Astrocyte (in vitro differentiated cells and primary cell): Measurements from ENCODE around the gene NPM3. TPM values are rescaled to one million over a fixed set of nuclear protein-coding genes. Genes with fewer than 3 reads are reported as not detected.

Experiments used
- DNase-seq: peaks from one replicate; pipeline ENCODE4 v3.0.0-alpha.2; 2010; ENCODE audit warnings: low read depth
- FAIRE-seq: peaks from 2 replicates; lab custom pipeline; 2011; peaks lifted over from hg19 to GRCh38; lab: Jason Lieb, UNC
- H2AFZ ChIP-seq: 2 replicates; pipeline ENCODE4 v1.6.0; 2012; ENCODE audit warnings: low read depth, low read length, inconsistent platforms
- H3K27ac ChIP-seq: 2 replicates; pipeline ENCODE4 v1.5.1; 2011; ENCODE audit warnings: low read depth, low read length, inconsistent platforms
- H3K27me3 ChIP-seq: 2 replicates; pipeline ENCODE4 v1.6.0; 2011; ENCODE audit warnings: low read length, inconsistent platforms; ENCODE audit not compliant: insufficient read depth
- H3K36me3 ChIP-seq: 2 replicates; pipeline ENCODE4 v1.5.1; 2011; ENCODE audit warnings: low read length, inconsistent platforms; ENCODE audit not compliant: insufficient read depth
- H3K4me1 ChIP-seq: 2 replicates; pipeline ENCODE4 v1.5.1; 2011; ENCODE audit warnings: low read length, inconsistent platforms; ENCODE audit not compliant: insufficient read depth
- H3K4me2 ChIP-seq: 2 replicates; pipeline ENCODE4 v1.6.0; 2012; ENCODE audit warnings: low read length, inconsistent platforms
- H3K4me3 ChIP-seq: 2 replicates; pipeline ENCODE4 v1.5.1; 2011; ENCODE audit warnings: low read depth, mild to moderate bottlenecking, low read length, inconsistent platforms; ENCODE audit not compliant: insufficient read depth
- H3K79me2 ChIP-seq: 2 replicates; pipeline ENCODE4 v1.6.0; 2012; ENCODE audit warnings: mild to moderate bottlenecking, low read length, inconsistent platforms; ENCODE audit not compliant: insufficient read depth
- H3K9ac ChIP-seq: 2 replicates; pipeline ENCODE4 v1.6.0; 2012; ENCODE audit warnings: mild to moderate bottlenecking, low read length, inconsistent platforms
- H3K9me3 ChIP-seq: 2 replicates; pipeline ENCODE4 v1.5.1; 2012; ENCODE audit warnings: low read depth, mild to moderate bottlenecking, low read length, inconsistent platforms; ENCODE audit not compliant: insufficient read depth
- H4K20me1 ChIP-seq: 2 replicates; pipeline ENCODE4 v1.6.0; 2012; ENCODE audit warnings: low read length, inconsistent platforms; ENCODE audit not compliant: insufficient read depth
- H3K27ac Mint-ChIP-seq: one replicate; pipeline ENCODE4 v1.8.0; 2021; ENCODE audit warnings: mild to moderate bottlenecking, mixed read lengths; ENCODE audit not compliant: unreplicated experiment
- H3K27me3 Mint-ChIP-seq: one replicate; pipeline ENCODE4 v1.8.0; 2021; ENCODE audit warnings: low read depth, mixed read lengths; ENCODE audit not compliant: unreplicated experiment
- H3K36me3 Mint-ChIP-seq: one replicate; pipeline ENCODE4 v1.8.0; 2021; ENCODE audit warnings: low read depth, mixed read lengths; ENCODE audit not compliant: unreplicated experiment
- H3K4me1 Mint-ChIP-seq: one replicate; pipeline ENCODE4 v1.8.0; 2021; ENCODE audit warnings: low read depth, mixed read lengths; ENCODE audit not compliant: unreplicated experiment
- H3K4me3 Mint-ChIP-seq: one replicate; pipeline ENCODE4 v1.8.0; 2021; ENCODE audit warnings: mild to moderate bottlenecking, moderate library complexity, mixed read lengths; ENCODE audit not compliant: unreplicated experiment
- H3K9me3 Mint-ChIP-seq: one replicate; pipeline ENCODE4 v1.8.0; 2021; ENCODE audit warnings: mild to moderate bottlenecking, mixed read lengths; ENCODE audit not compliant: unreplicated experiment
- CTCF ChIP-seq: IDR thresholded peaks from 2 replicates; pipeline ENCODE4 v1.5.1; 2011; ENCODE audit warnings: low read depth, mild to moderate bottlenecking, inconsistent platforms, low read length, moderate library complexity; ENCODE audit not compliant: insufficient read depth
- EZH2 ChIP-seq: IDR thresholded peaks from 2 replicates; pipeline ENCODE4 v1.6.1; 2012; ENCODE audit warnings: mild to moderate bottlenecking, low read length, inconsistent platforms; ENCODE audit not compliant: insufficient read depth
- total RNA-seq: library from RNA; stranded (reverse); gene quantifications from 2 replicates; pipeline ENCODE4 v1.2.1, GENCODE V29; 2021

Gene NPM3
- total RNA-seq, 1 donor from 2014 or later, result 40.7 TPM

GRCh38 chr10:101784558-101784957 is 1.3 kb upstream of the NPM3 start:
- Histone ChIP-seq H2AFZ (no peak overlapping the region), H3K79me2 (peaks cover 24% of the 10 kb centered on the region), H3K4me2 (no peak overlapping the region), H3K27me3 (no peaks in the 10 kb centered on the region), H3K27ac (no peak overlapping the region), H4K20me1 (peaks cover 60% of the 10 kb centered on the region), H3K4me1 (peaks cover 24% of the 10 kb centered on the region), H3K9me3 (no peaks in the 10 kb centered on the region), H3K9ac (no peak overlapping the region), H3K4me3 (no peak overlapping the region), H3K36me3 (peaks cover 39% of the 10 kb centered on the region)
- H3K27ac Mint-ChIP-seq, result no peak overlapping the region
- H3K9me3 Mint-ChIP-seq, result no peaks in the 10 kb centered on the region
- no peak for TF ChIP-seq EZH2
- TF ChIP-seq CTCF, result no peak
- H3K27me3 Mint-ChIP-seq, result no peaks in the 10 kb centered on the region
- H3K4me1 Mint-ChIP-seq, result peaks cover 8% of the 10 kb centered on the region
- no peak for DNase-seq
- FAIRE-seq, result no peak
- peak overlapping the region; percentile 96 for H3K4me3 Mint-ChIP-seq
- peaks cover 3% of the 10 kb centered on the region for H3K36me3 Mint-ChIP-seq

GRCh38 chr10:101783736-101784118 is 481 bp upstream of the NPM3 start:
- peaks cover 22% of the 10 kb centered on the region for H3K79me2 ChIP-seq
- H3K4me3 ChIP-seq, result peak overlapping the region; percentile 83
- Mint-ChIP-seq H3K9me3 (no peaks in the 10 kb centered on the region), H3K27me3 (peaks cover 4% of the 10 kb centered on the region), H3K4me1 (peaks cover 11% of the 10 kb centered on the region), H3K4me3 (peak overlapping the region; percentile 96), H3K27ac (peak overlapping the region; percentile 1), H3K36me3 (peaks cover 3% of the 10 kb centered on the region)
- H4K20me1 ChIP-seq, result peaks cover 68% of the 10 kb centered on the region
- peaks cover 32% of the 10 kb centered on the region for H3K4me1 ChIP-seq
- DNase-seq (no peak), FAIRE-seq (no peak)
- peak overlapping the region; percentile 29 for H3K27ac ChIP-seq
- no peak overlapping the region for H2AFZ ChIP-seq
- peak overlapping the region; percentile 89 for H3K4me2 ChIP-seq
- peaks cover 32% of the 10 kb centered on the region for H3K36me3 ChIP-seq
- peaks cover 7% of the 10 kb centered on the region for H3K27me3 ChIP-seq
- TF ChIP-seq EZH2 (no peak), CTCF (no peak)
- H3K9ac ChIP-seq, result peak overlapping the region; percentile 93
- H3K9me3 ChIP-seq, result no peaks in the 10 kb centered on the region

- H3K4me3 Mint-ChIP-seq, result peak overlapping the region; percentile 96
- peaks cover 33% of the 10 kb centered on the region for H3K4me1 ChIP-seq
Measured at GRCh38 chr10:101781984-101782810, 1.0 kb downstream of the NPM3 start.

More at GRCh38 chr10:101781984-101782810, 1.0 kb downstream of the NPM3 start:
- H3K4me2 ChIP-seq, result peak overlapping the region; percentile 89
- Mint-ChIP-seq H3K27ac (peak overlapping the region; percentile 95), H3K36me3 (peaks cover 6% of the 10 kb centered on the region), H3K4me1 (peaks cover 12% of the 10 kb centered on the region), H3K27me3 (peaks cover 15% of the 10 kb centered on the region), H3K9me3 (no peaks in the 10 kb centered on the region)
- H3K9me3 ChIP-seq, result no peaks in the 10 kb centered on the region
- H3K4me3 ChIP-seq, result peak overlapping the region; percentile 83
- FAIRE-seq, result no peak
- H3K27me3 ChIP-seq, result peaks cover 21% of the 10 kb centered on the region
- no peak overlapping the region for H2AFZ ChIP-seq
- peaks cover 73% of the 10 kb centered on the region for H4K20me1 ChIP-seq
- H3K36me3 ChIP-seq, result peaks cover 25% of the 10 kb centered on the region
- peaks cover 20% of the 10 kb centered on the region for H3K79me2 ChIP-seq
- no peak for DNase-seq
- peak overlapping the region; percentile 93 for H3K9ac ChIP-seq
- H3K27ac ChIP-seq, result peak overlapping the region; percentile 68
- TF ChIP-seq CTCF (no peak), EZH2 (no peak)
